ENCODE measurements around the gene KCNA5. TPM values are rescaled to one million over a fixed set of nuclear protein-coding genes. Genes with fewer than 3 reads are reported as not detected.

The KCNA5 gene
- total and polyA plus RNA-seq, 2 donors (not counting 1 experiment from before 2014, with no cell fraction given), result not detected

DNA sequence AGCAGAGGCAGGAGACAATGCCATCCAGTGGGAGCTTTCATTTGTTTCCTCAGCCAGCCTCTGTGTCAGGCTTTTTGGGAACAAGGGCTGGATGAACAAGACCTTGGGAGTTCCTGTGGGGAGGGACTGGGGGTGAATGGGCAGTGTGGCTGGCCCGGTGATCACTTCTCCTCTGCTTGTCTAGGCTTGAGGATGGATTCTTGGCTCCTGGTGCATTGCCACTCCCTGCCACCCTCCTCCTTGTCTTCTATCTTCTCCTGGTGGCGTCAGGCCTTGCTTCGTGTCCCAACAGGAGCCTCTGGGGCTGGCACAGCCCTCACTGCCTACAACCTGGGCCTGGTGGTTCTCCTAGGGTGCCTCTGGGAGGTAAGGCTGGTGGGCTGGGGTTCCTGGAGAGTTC, 25.0 kb upstream of the KCNA5 start:
- Histone ChIP-seq H3K27me3 (ENCODE audit: control insufficient read depth, insufficient read depth, low read length) (peaks cover 2% of the 10 kb centered on the region), H3K4me1 (ENCODE audit: control insufficient read depth, extremely low read depth, insufficient read depth, low read length) (no peaks in the 10 kb centered on the region), H3K79me2 (ENCODE audit: control insufficient read depth, insufficient read depth, low read length) (no peaks in the 10 kb centered on the region), H3K36me3 (ENCODE audit: control insufficient read depth, insufficient read depth, low read length) (no peaks in the 10 kb centered on the region), H3K9ac (ENCODE audit: insufficient read depth, low read length) (no peak overlapping the region), H3K27ac (ENCODE audit: insufficient read depth, low read length) (no peak overlapping the region), H2AFZ (ENCODE audit: low read length) (no peak overlapping the region), H4K20me1 (ENCODE audit: control insufficient read depth, extremely low read depth, insufficient read depth, low read length) (no peaks in the 10 kb centered on the region), H3K4me2 (ENCODE audit: extremely low read depth, insufficient read depth, low read length) (no peak overlapping the region), H3K9me3 (ENCODE audit: control insufficient read depth, insufficient read depth, low read depth, low read length) (no peaks in the 10 kb centered on the region), H3K4me3 (replicated peaks in 1 of 4; ENCODE audit: control extremely low read depth in 1 of 4, insufficient read depth in 1 of 4, low read depth in 3 of 4, low read length in 4 of 4) (no peak overlapping the region)
- no peak for DNase-seq (ENCODE audit: low read depth in 2 of 2)
- TF ChIP-seq EZH2 (IDR thresholded peaks at IDR 0.05; ENCODE audit: low read length, missing control alignments), result no peak
- TF ChIP-seq, protein P1, sequence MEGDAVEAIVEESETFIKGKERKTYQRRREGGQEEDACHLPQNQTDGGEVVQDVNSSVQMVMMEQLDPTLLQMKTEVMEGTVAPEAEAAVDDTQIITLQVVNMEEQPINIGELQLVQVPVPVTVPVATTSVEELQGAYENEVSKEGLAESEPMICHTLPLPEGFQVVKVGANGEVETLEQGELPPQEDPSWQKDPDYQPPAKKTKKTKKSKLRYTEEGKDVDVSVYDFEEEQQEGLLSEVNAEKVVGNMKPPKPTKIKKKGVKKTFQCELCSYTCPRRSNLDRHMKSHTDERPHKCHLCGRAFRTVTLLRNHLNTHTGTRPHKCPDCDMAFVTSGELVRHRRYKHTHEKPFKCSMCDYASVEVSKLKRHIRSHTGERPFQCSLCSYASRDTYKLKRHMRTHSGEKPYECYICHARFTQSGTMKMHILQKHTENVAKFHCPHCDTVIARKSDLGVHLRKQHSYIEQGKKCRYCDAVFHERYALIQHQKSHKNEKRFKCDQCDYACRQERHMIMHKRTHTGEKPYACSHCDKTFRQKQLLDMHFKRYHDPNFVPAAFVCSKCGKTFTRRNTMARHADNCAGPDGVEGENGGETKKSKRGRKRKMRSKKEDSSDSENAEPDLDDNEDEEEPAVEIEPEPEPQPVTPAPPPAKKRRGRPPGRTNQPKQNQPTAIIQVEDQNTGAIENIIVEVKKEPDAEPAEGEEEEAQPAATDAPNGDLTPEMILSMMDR (conservative IDR thresholded peaks at IDR 0.05 in 1 of 2, IDR thresholded peaks at IDR 0.05 in 1 of 2; ENCODE audit: low read depth in 1 of 2, low read length in 2 of 2), result no peak

GRCh38 chr12:5022025-5022424, 21.7 kb upstream of the KCNA5 start:
- Histone ChIP-seq H3K4me2 (ENCODE audit: extremely low read depth, insufficient read depth, low read length) (no peak overlapping the region), H3K27ac (ENCODE audit: insufficient read depth, low read length) (no peak overlapping the region), H3K9me3 (ENCODE audit: control insufficient read depth, insufficient read depth, low read depth, low read length) (no peaks in the 10 kb centered on the region), H3K27me3 (ENCODE audit: control insufficient read depth, insufficient read depth, low read length) (no peaks in the 10 kb centered on the region), H3K36me3 (ENCODE audit: control insufficient read depth, insufficient read depth, low read length) (no peaks in the 10 kb centered on the region), H3K9ac (ENCODE audit: insufficient read depth, low read length) (no peak overlapping the region), H4K20me1 (ENCODE audit: control insufficient read depth, extremely low read depth, insufficient read depth, low read length) (no peaks in the 10 kb centered on the region), H3K4me1 (ENCODE audit: control insufficient read depth, extremely low read depth, insufficient read depth, low read length) (no peaks in the 10 kb centered on the region), H3K4me3 (replicated peaks in 1 of 4; ENCODE audit: control extremely low read depth in 1 of 4, insufficient read depth in 1 of 4, low read depth in 3 of 4, low read length in 4 of 4) (no peak overlapping the region), H3K79me2 (ENCODE audit: control insufficient read depth, insufficient read depth, low read length) (no peaks in the 10 kb centered on the region), H2AFZ (ENCODE audit: low read length) (no peak overlapping the region)
- no peak for DNase-seq (ENCODE audit: low read depth in 2 of 2)
- TF ChIP-seq, protein P1 (conservative IDR thresholded peaks at IDR 0.05 in 1 of 2, IDR thresholded peaks at IDR 0.05 in 1 of 2; ENCODE audit: low read depth in 1 of 2, low read length in 2 of 2), result no peak
- no peak for TF ChIP-seq EZH2 (IDR thresholded peaks at IDR 0.05; ENCODE audit: low read length, missing control alignments)

- DNase-seq (ENCODE audit: low read depth in 2 of 2), result peak; percentile 32 to 47
- TF ChIP-seq, protein P1 (conservative IDR thresholded peaks at IDR 0.05 in 1 of 2, IDR thresholded peaks at IDR 0.05 in 1 of 2; ENCODE audit: low read depth in 1 of 2, low read length in 2 of 2), result peak; percentile 83 to 89
- TF ChIP-seq EZH2 (IDR thresholded peaks at IDR 0.05; ENCODE audit: low read length, missing control alignments), result no peak
These were observed 21.1 kb upstream of the KCNA5 start for GRCh38 chr12:5022465-5023061.

More at GRCh38 chr12:5022465-5023061, 21.1 kb upstream of the KCNA5 start:
- Histone ChIP-seq H3K4me2 (ENCODE audit: extremely low read depth, insufficient read depth, low read length) (no peak overlapping the region), H3K79me2 (ENCODE audit: control insufficient read depth, insufficient read depth, low read length) (no peaks in the 10 kb centered on the region), H3K9me3 (ENCODE audit: control insufficient read depth, insufficient read depth, low read depth, low read length) (no peaks in the 10 kb centered on the region), H3K4me3 (replicated peaks in 1 of 4; ENCODE audit: control extremely low read depth in 1 of 4, insufficient read depth in 1 of 4, low read depth in 3 of 4, low read length in 4 of 4) (no peak overlapping the region), H3K27ac (ENCODE audit: insufficient read depth, low read length) (no peak overlapping the region), H4K20me1 (ENCODE audit: control insufficient read depth, extremely low read depth, insufficient read depth, low read length) (no peaks in the 10 kb centered on the region), H3K9ac (ENCODE audit: insufficient read depth, low read length) (no peak overlapping the region), H3K27me3 (ENCODE audit: control insufficient read depth, insufficient read depth, low read length) (no peaks in the 10 kb centered on the region), H3K36me3 (ENCODE audit: control insufficient read depth, insufficient read depth, low read length) (no peaks in the 10 kb centered on the region), H3K4me1 (ENCODE audit: control insufficient read depth, extremely low read depth, insufficient read depth, low read length) (no peaks in the 10 kb centered on the region), H2AFZ (ENCODE audit: low read length) (no peak overlapping the region)

Data from fibroblast of lung (primary cell).